ENCODE results near the gene RAB30.

The RAB30 gene, protein sequence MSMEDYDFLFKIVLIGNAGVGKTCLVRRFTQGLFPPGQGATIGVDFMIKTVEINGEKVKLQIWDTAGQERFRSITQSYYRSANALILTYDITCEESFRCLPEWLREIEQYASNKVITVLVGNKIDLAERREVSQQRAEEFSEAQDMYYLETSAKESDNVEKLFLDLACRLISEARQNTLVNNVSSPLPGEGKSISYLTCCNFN

GRCh38 chr11:83071567-83072349, at the start of gene RAB30:
RAB30 (minus strand) TSS chr11:83071897; CDS start chr11:82997316, 74,581 bp downstream.
- peak; percentile 99 for DNase-seq

DNA sequence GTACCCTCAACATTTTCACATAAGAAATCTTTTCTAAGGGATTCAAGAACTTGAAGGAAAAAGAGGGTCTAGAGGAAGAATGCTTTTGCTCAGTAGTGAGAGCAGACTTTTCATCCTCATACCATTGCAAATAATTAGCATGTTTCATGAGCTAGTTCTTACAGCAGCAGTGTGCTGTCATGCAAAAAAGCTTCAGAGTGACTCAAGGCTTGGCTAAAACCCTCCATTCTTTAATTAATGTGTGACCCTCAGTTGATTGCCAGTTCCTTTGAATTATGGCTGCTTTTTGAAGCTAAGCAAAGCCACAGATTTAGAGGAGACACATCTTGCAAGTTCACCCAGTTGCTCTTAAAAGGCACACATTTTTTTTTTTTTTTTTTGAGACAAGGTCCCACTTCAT, 48.6 kb upstream of the RAB30 start:
- no peak for DNase-seq

DNA sequence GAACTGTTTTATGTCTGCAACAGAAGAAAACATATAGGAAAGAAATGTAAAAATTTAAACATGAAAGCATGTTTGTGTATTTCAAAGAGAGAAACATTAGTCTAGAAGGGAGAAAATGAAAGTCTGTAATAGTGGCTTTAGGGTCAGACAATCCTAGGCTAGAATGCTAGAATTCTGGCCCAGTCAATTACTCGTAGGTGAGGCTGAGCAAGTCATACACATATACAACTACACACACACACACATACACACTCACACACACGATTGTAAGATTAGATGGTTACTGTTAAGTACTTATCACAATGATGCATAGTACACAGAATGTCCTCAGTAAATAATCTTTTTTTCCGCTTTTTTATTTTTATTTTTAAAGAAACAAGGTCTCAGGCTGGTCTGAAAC, 47.5 kb upstream of the RAB30 start:
- DNase-seq = no peak

DNA sequence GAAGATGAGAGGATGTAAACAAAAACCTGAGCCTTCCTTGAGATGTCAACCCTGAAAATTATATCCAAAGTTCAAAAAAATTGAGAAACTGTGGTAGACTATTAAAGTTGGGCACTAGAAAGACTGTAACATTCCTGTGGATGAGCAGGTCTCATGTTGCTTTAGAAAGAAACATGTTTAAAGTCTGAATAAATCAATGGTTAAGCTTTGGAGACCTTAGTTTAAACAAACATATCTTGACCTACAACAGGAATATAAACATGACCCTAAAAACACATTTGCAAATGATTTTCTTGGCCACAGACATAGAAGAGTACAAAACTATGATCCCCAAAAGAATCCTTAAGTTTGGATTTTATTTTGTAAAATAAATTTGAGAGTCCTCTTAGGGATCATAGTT, 47.1 kb upstream of the RAB30 start:
- no peak for DNase-seq

DNA sequence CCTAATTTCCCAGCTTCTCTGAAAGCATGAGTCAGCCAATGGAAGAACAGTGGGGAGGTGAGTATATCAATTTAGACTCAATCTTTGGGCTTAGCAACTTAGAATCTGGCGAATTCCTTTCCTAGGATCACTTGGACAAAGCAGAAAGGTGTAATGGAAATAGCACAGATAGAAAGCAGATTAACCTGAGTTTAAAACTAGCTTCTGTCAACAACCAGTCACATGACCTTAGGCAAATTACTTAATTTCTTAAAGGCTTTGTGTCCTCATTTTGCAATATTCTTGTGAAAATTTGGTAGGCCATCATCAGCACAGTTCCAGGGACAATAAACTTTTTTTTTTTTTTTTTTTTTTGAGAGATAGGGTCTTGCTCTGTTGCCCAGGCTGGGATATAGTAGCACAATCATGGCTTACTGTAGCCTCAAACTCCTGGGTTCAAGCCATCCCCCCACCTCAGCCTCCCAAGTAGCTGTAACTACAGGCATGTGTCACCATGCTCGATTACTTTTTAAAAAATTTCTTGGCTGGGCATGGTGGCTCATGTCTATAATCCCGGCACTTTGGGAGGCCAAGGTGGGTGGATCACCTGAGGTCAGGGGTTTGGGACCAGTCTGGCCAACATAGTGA, 44.4 kb upstream of the RAB30 start:
- no peak for DNase-seq

DNA sequence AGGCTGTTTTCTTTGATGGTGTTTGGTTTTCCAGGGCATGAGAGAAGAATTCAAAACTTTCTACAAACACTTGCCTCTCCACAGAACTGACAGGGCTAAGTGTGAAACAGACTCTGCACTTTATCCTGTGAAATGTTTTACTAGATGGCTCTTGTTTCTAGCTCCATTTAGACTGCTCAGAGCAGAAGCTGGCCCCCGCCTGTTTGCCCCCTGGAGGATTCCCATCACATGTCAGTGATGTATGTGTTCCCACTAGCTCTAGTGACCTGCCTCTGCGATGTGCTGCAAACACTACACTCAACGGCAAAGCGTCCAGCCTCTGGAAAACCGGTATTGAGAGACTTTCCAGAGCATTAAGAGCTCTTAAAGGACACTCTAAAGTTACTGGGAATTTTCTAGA, 43.9 kb upstream of the RAB30 start:
- DNase-seq = no peak

- DNase-seq = no peak
Measured at GRCh38 chr11:83115026-83115425, 43.3 kb upstream of the RAB30 start.

DNA sequence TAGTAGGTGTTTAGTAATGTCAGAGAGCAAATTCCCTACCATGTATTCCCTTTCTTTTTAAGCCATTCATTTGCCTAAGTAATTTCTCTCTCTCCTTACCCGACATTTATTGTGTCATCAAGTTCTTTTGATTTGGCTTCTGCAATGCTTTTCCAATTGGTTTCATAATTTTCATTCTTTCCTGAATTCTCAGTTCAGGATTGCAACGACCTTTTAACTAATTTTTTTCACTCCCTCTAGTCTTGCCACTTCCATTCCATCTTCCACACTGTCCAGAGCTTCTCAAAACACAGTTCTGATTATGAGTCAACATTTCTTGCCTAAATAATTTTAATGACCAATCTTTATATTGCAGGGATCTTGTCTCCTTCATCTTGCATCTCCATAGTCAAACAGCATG, 41.2 kb upstream of the RAB30 start:
- DNase-seq = no peak

DNA sequence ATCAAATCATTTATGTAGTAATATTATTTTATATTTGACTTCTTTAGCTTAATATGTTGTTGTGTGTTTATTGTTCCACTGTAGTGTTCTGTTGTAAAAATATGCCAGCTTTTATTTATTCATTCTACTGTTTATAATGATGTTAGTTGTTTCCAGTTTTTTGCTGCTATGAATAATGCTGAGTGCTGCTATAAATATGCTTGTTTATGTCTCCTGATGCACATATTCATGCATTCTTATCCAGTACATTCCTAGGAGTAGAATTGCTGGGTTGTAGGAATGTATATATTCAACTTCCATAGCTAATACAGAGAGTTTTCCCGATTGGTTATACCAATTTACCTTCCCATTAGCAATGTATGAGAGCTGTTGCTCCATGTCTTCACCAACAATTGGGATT, 33.5 kb upstream of the RAB30 start:
- DNase-seq = no peak

- no peak for DNase-seq
Measured at GRCh38 chr11:83102834-83103233, 31.1 kb upstream of the RAB30 start.

DNA sequence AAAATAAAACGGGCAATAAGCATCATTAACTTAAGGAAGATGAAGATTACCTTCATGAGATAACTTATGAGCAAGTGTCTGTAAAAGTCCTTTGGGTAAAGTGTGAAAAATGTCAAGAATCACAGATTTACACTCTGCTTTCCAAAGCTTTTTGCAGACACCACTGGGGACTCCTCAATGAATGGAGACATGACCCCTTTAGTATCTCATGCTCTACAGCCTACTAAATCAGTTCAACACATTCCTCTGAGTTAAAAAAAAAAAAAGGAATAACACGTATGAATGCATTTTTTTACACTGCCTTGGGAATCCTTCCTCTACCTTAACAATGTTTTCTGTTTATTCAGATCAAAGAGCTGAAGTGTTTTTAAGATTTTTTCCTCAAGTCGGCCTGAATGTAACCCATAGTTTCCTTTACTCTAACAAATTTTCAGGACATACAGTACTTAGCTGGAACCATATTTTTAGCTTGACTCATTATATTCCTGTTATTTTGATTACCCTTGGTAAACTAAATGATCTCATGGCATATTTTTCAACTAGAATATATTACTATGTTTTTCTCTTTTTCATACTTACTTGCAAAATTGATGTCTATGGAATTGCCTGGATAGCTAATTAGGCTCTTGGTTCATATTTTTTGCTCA, 25.9 kb upstream of the RAB30 start:
- no peak for DNase-seq

GRCh38 chr11:83093634-83094033, 21.9 kb upstream of the RAB30 start:
- DNase-seq = no peak

GRCh38 chr11:83092488-83093384, 21.0 kb upstream of the RAB30 start:
- peak; percentile 50 for DNase-seq

DNA sequence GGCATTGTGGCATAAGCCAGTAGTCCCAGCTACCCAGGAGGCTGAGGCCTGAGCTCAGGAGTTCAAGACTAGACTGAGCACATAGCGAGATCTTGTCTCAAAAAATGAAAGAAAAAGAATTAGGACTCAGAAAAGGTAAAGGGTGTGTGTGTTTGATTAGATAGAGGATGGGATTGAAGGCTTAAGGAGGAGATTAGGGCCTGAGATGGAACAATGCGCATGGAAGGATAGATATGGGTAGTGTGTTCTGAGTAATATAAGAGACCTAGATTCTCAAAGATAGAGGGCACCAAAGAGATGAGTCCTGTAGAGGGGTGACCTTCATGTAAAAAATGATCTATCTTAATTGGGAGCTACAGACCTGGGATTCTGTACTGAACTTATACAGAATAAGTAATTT, 17.3 kb upstream of the RAB30 start:
- DNase-seq = no peak

GRCh38 chr11:83087035-83087434, 15.3 kb upstream of the RAB30 start:
- DNase-seq = peak; percentile 51

DNA sequence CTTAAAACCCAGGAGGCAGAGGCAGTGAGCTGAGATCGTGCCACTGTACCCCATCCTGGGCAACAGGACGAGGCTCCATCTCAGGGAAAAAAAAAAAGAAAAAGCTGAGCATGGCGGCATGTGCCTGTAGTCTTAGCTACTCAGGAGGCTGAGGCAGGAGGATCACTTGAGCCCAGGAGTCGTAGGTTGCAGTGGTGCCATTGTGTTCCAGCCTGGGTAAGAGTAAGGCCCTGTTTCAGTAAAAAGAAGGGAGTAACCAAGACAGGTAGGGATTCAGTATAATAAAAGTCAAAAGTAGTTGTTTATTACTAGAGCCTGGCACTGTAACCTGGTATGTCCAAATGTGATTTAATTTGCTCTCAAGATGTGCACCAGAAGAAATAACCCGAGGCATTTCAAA, 8.1 kb upstream of the RAB30 start:
- DNase-seq = no peak

- DNase-seq = no peak
Measured at GRCh38 chr11:83078269-83078668, 6.6 kb upstream of the RAB30 start.

- no peak for DNase-seq
Measured at GRCh38 chr11:83073884-83074283, 2.2 kb upstream of the RAB30 start.

GRCh38 chr11:83073258-83073657, 1.6 kb upstream of the RAB30 start:
- no peak for DNase-seq

- DNase-seq = no peak
Measured at GRCh38 chr11:83072350-83073242, 899 bp upstream of the RAB30 start.

DNA sequence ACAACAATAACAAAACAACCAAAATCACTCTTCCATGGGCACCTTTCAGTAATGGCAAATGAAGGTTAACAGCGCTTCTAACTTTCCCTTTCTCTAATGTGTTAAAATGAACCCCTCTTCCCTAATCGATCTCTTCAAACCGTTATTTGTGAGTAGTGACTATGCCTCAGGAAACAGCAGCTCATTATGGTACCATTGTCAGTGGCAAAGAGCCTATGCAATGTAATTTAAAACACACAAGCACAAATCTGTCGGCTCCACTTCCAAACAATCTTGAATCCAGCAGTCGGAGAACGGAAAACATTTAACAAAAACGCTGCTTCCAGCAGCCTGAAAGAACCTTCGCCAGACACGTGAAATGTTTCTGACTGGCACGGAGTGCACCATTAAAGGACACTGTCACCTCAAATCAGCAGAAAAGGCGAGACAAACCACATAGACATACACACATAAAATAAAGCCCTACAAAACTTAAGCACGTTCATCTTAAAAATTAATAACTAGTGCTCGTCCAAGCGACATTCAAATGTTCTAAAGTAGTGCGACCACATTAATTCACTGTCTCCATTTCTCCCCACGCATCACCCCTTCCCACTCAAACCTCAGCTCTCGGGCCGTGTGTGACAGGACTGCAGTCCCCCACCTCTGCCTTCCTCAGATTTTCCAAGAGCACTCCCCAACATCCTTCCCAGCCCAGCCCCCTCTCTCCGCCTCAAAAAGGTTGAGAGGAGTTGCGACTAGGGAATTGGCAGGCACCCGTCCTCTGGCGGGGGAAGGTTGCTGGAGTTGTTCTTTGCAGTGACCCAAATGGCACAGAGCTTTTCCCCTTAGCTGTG, 748 bp downstream of the RAB30 start:
- DNase-seq = no peak
